Osteocyte (in vitro differentiated cells): ENCODE data around the gene NTF4. TPM values are rescaled to one million over a fixed set of nuclear protein-coding genes. Genes with fewer than 3 reads are reported as not detected.

Experiments
- DNase-seq: peaks from one replicate; pipeline ENCODE4 v3.0.0; 2021; ENCODE audit warnings: mixed read lengths; ENCODE audit not compliant: unreplicated experiment; ENCODE audit errors: extremely low spot score
- H3K27ac Mint-ChIP-seq: one replicate; pipeline ENCODE4 v1.8.0; 2021; ENCODE audit warnings: mild to moderate bottlenecking, mixed read lengths; ENCODE audit not compliant: unreplicated experiment
- H3K27me3 Mint-ChIP-seq: one replicate; pipeline ENCODE4 v1.8.0; 2021; ENCODE audit warnings: mixed read lengths; ENCODE audit not compliant: unreplicated experiment
- H3K36me3 Mint-ChIP-seq: one replicate; pipeline ENCODE4 v1.8.0; 2021; ENCODE audit warnings: mixed read lengths; ENCODE audit not compliant: unreplicated experiment
- H3K4me1 Mint-ChIP-seq: one replicate; pipeline ENCODE4 v1.8.0; 2021; ENCODE audit warnings: mixed read lengths; ENCODE audit not compliant: unreplicated experiment
- H3K4me3 Mint-ChIP-seq: one replicate; pipeline ENCODE4 v1.8.0; 2021; ENCODE audit warnings: mild to moderate bottlenecking, moderate library complexity, mixed read lengths; ENCODE audit not compliant: unreplicated experiment
- H3K9me3 Mint-ChIP-seq: one replicate; pipeline ENCODE4 v1.8.0; 2021; ENCODE audit warnings: mixed read lengths; ENCODE audit not compliant: unreplicated experiment
- total RNA-seq: library from RNA; stranded (reverse); gene quantifications from 2 replicates; pipeline ENCODE4 v1.2.1, GENCODE V29; 2021
- TF ChIP-seq, protein P1 (sequence below): fragments of 200-600 bp; sonication (generic); IDR thresholded peaks from 2 replicates; pipeline ENCODE4 v1.5.0; 2021; ENCODE audit warnings: antibody characterized with exemption, mild to moderate bottlenecking, moderate library complexity

NTF4 gene
- total RNA-seq, 1 donor from 2014 or later = not detected

DNA sequence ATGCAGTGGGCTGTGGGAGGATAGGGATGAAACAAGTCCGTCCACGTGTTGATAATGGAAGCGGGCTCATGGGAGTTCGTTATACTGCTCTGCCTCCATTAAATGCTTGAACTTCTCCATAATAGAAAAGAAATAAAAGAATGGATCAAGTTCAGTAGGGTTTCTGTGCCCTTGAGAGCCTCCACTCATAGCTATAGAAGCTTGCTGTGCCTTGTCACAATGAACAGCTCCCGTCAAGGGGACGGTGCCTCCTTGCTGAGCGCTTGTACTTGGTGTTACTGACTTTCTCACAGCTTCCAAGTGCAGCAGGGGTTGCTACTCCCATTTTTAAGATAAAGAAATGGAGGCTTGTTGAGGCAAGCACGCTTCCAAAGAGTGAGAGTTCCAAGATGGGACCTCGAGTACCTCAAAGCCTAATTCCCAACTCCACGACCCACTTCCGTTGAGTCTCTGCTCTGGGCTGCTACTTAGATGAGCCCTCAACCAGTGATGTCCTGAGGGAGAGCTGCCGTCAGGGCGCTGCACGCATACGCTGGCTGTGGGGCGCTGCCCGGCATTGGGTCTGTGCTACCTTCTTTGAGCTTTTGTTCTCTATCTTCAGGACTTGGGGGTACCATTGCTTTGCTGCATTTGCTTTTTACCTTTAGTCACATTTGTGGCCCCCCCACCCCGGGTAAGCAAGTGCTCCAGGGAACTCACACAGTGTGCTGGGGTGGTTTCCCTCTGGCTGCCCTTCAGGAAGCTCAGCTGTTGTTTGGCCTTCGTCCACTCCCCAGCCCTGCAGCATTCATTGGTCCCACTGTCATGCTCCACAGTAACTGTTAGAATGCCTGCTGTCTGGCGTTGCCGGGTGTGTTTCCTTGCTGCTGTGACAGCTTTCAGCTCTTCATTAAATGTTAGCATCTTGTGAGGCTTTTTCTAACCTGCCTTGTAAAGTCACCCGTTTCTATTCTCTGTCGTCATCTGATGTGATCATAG, 30.2 kb upstream of the NTF4 start:
- TF ChIP-seq, protein P1, sequence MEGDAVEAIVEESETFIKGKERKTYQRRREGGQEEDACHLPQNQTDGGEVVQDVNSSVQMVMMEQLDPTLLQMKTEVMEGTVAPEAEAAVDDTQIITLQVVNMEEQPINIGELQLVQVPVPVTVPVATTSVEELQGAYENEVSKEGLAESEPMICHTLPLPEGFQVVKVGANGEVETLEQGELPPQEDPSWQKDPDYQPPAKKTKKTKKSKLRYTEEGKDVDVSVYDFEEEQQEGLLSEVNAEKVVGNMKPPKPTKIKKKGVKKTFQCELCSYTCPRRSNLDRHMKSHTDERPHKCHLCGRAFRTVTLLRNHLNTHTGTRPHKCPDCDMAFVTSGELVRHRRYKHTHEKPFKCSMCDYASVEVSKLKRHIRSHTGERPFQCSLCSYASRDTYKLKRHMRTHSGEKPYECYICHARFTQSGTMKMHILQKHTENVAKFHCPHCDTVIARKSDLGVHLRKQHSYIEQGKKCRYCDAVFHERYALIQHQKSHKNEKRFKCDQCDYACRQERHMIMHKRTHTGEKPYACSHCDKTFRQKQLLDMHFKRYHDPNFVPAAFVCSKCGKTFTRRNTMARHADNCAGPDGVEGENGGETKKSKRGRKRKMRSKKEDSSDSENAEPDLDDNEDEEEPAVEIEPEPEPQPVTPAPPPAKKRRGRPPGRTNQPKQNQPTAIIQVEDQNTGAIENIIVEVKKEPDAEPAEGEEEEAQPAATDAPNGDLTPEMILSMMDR = no peak
- no peaks in the 10 kb centered on the region for H3K9me3 Mint-ChIP-seq
- H3K4me1 Mint-ChIP-seq = peaks cover 9% of the 10 kb centered on the region
- peaks cover 46% of the 10 kb centered on the region for H3K36me3 Mint-ChIP-seq
- no peak overlapping the region for H3K4me3 Mint-ChIP-seq
- no peaks in the 10 kb centered on the region for H3K27me3 Mint-ChIP-seq
- H3K27ac Mint-ChIP-seq = no peak overlapping the region
- DNase-seq = no peak

DNA sequence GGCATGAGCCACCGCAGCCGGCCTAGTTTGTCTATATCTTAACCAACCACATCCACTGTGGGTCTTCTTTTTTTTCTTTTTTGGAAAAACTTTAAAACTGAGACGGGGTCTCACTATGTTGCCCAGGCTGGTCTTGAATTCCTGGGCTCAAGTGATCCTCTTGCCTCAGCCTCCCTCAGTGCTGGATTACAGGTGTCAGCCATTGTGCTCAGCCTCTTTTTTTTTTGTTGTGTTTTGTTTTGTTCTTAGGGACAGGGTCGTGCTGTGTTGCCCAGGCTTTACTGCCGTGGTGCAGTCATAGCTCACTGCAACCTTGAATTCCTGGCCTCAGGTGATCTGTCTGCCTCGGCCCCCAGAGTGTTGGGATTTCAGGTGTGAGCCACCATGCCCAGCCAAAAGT, 28.1 kb upstream of the NTF4 start:
- Mint-ChIP-seq H3K4me3 (no peak overlapping the region), H3K27ac (no peak overlapping the region), H3K27me3 (no peaks in the 10 kb centered on the region), H3K9me3 (no peaks in the 10 kb centered on the region), H3K4me1 (peaks cover 10% of the 10 kb centered on the region), H3K36me3 (peaks cover 40% of the 10 kb centered on the region)
- TF ChIP-seq, protein P1 = no peak
- no peak for DNase-seq

DNA sequence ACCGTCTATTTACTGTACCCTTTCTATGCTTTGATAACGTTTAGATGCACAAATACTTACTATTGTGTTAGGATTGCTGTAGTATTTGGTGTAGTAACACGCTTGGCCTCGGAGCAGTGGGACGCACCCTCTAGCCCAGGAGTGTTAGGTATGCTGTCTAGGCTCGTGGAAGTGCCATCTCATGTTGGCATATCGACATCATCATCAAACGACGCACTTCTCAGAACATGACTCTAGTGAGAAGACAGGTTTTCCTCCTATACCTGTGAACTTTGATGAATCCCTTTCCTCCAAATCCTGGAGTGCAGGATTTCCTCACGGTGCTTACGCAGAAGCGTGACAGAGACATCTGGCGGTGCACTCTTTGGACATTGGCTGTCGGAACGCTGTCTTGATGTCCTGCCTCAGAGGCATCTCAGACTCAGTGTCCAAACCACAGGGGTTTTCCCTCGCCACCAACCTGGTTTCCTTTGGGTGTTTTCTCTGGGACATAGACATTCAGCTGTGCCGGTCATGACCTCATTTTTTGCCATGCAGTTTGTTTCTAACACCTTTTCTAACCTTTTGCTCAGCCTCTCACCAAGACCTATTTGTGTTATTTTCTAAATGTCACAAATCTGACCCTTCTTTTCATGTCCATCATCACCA, 26.9 kb upstream of the NTF4 start:
- Mint-ChIP-seq H3K4me3 (no peak overlapping the region), H3K27ac (no peak overlapping the region), H3K4me1 (peaks cover 14% of the 10 kb centered on the region), H3K36me3 (peaks cover 36% of the 10 kb centered on the region), H3K9me3 (no peaks in the 10 kb centered on the region), H3K27me3 (no peaks in the 10 kb centered on the region)
- TF ChIP-seq, protein P1 = no peak
- DNase-seq = no peak

DNA sequence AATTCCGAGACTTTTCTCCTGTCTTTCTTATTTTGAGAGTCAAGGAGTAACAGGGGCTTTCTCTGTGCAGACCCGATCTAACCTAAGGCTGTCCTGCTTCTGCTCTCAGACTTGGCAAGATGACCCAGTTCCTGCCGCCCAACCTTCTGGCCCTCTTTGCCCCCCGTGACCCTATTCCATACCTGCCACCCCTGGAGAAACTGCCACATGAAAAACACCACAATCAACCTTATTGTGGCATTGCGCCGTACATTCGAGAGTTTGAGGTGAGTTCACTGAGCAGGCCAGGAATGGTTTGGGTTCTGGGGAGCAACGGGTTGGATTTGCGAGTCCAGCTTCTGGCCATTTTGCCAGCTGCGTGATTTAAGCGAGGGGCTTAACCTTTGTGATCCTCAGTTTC, 21.7 kb upstream of the NTF4 start:
- DNase-seq = no peak
- TF ChIP-seq, protein P1 = no peak
- Mint-ChIP-seq H3K9me3 (no peaks in the 10 kb centered on the region), H3K4me3 (peak overlapping the region; percentile 95), H3K4me1 (peaks cover 27% of the 10 kb centered on the region), H3K36me3 (peaks cover 17% of the 10 kb centered on the region), H3K27ac (peak overlapping the region; percentile 92), H3K27me3 (no peaks in the 10 kb centered on the region)

DNA sequence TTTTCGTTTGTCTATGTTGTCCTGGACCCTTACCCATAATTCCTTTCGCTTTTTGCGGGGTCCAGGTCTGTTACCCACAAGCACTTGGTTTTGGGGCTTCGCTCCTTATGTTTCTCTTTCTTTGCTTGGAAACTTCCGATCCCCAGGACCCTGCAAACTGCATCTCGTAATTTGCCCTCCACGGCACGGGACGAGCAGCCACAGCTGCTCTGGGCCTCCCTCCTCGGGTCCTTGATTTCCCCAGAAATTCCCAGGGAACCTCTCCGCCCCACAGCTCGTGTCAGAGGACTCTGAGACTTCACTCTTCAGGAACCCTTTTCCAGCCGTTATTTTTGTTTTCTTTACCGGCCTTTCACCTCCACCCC, 21.2 kb upstream of the NTF4 start:
- Mint-ChIP-seq H3K27ac (peak overlapping the region; percentile 92), H3K27me3 (no peaks in the 10 kb centered on the region), H3K4me3 (peak overlapping the region; percentile 95), H3K9me3 (no peaks in the 10 kb centered on the region), H3K36me3 (peaks cover 14% of the 10 kb centered on the region), H3K4me1 (peaks cover 27% of the 10 kb centered on the region)
- TF ChIP-seq, protein P1 = no peak
- no peak for DNase-seq
